Activated naive CD4-positive, alpha-beta T cell treated with anti-CD3 and anti-CD28 coated beads for 36 hours (primary cell): ENCODE results near the gene NRROS. TPM values are rescaled to one million over a fixed set of nuclear protein-coding genes. Genes with fewer than 3 reads are reported as not detected.

Experiments used
- CTCF ChIA-PET: fragments of 350-600 bp; sonication (Branson Sonifier 250); formaldehyde crosslinking; loops from one replicate; lab custom pipeline; 2021; ENCODE audit warnings: antibody characterized with exemption; lab: Charles Lee
- DNase-seq: peaks from one replicate; pipeline ENCODE4 v3.0.0-alpha.2; 2020
- H3K27ac Mint-ChIP-seq: one replicate; pipeline ENCODE4 v1.8.0; 2021; ENCODE audit warnings: mild to moderate bottlenecking, mixed read lengths
- H3K27me3 Mint-ChIP-seq: one replicate; pipeline ENCODE4 v1.8.0; 2021; ENCODE audit warnings: low read depth, mixed read lengths
- H3K36me3 Mint-ChIP-seq: one replicate; pipeline ENCODE4 v1.8.0; 2021; ENCODE audit warnings: low read depth, mixed read lengths
- H3K4me1 Mint-ChIP-seq: one replicate; pipeline ENCODE4 v1.8.0; 2021; ENCODE audit warnings: low read depth, mixed read lengths
- H3K4me3 Mint-ChIP-seq: one replicate; pipeline ENCODE4 v1.8.0; 2021; ENCODE audit warnings: mild to moderate bottlenecking, moderate library complexity, mixed read lengths
- H3K9me3 Mint-ChIP-seq: one replicate; pipeline ENCODE4 v1.8.0; 2021; ENCODE audit warnings: mixed read lengths
- intact Hi-C: fragments of 100-400 bp; cut with micrococcal nuclease; formaldehyde crosslinking; loops from one replicate; pipeline ENCODE4 v1.15.1; 2023
- total RNA-seq, 2 experiments: library from RNA; stranded (reverse); gene quantifications; one replicate each; pipeline ENCODE4 v1.2.3, GENCODE V29; 2021

NRROS gene
- total RNA-seq, 2 experiments from 2014 or later, result 8.1 to 9.2 TPM

DNA sequence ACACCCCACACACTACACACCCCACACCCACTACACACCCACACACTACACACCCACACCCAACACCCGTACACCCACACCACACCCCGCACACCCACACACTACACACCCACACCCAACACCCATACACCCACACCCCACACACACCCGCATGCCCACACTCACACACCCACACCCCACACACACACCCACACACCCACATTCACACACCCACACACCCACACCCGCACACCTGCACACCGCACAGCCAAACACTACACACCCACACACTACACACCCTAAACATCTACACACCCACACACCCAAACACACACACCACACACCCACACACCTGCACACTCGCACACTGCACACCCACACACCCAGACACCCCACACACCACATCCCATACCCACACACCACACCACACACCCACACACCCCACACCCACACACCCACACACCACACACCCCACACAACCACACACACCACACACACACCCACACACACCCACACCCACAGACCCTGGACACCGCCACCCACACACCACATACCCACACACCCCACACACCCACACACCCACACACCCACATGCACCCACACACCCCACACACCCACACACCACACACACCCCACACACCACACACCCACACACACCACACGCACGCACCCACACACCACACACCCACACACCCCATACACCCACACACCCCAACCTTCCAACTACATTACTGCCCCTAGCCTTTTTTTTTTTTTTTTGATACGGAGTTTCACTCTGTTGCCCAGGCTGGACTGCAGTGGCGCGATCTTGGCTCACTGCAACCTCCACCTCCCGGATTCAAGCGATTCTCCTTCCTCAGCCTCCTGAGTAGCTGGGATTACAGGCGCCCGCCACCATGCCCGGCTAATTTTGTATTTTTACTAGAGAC, 55.7 kb downstream of the NRROS start:
- intact Hi-C loops, result loop anchor here (2.0 kb wide), 1 partner anchor 158 kb away; no protein-coding TSS in a partner anchor
- no peaks in the 10 kb centered on the region for H3K27me3 Mint-ChIP-seq
- H3K9me3 Mint-ChIP-seq, result no peaks in the 10 kb centered on the region
- H3K4me1 Mint-ChIP-seq, result no peaks in the 10 kb centered on the region
- H3K27ac Mint-ChIP-seq, result no peak overlapping the region
- H3K36me3 Mint-ChIP-seq, result no peaks in the 10 kb centered on the region
- CTCF ChIA-PET, result interaction anchor here (1.6 kb wide), 1 partner anchor 9 kb away, joined by 5 read pairs; no protein-coding TSS in a partner anchor
- no peak for DNase-seq
- H3K4me3 Mint-ChIP-seq, result no peak overlapping the region

DNA sequence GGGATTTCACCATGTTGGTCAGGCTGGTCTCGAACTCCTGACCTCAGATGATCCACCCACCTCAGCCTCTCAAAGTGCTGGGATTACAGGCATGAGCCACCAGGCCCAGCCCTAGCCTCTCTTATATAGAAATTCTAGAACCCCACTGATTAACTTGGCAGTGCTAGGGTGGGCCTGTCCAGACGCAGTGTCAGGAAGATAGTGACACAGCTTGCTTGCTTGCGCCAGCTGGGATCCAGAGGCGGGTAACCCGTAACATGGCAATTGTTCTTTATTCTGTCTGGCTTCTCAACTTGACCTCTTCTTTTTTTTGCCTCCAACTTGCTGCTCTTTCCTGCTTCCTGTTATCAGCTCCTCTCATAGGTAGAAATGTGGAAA, 56.3 kb downstream of the NRROS start:
- H3K27me3 Mint-ChIP-seq, result no peaks in the 10 kb centered on the region
- intact Hi-C loops, result loop anchor here (2.0 kb wide), 1 partner anchor 159 kb away; no protein-coding TSS in a partner anchor
- CTCF ChIA-PET, result interaction anchor here (0.9 to 1.6 kb wide), 2 partner anchors 10 to 87 kb away, joined by 4 to 5 read pairs; no protein-coding TSS in a partner anchor
- H3K4me3 Mint-ChIP-seq, result no peak overlapping the region
- DNase-seq, result no peak
- no peaks in the 10 kb centered on the region for H3K4me1 Mint-ChIP-seq
- H3K9me3 Mint-ChIP-seq, result no peaks in the 10 kb centered on the region
- H3K27ac Mint-ChIP-seq, result no peak overlapping the region
- no peaks in the 10 kb centered on the region for H3K36me3 Mint-ChIP-seq

- H3K4me1 Mint-ChIP-seq, result no peaks in the 10 kb centered on the region
- no peak overlapping the region for H3K4me3 Mint-ChIP-seq
- H3K36me3 Mint-ChIP-seq, result no peaks in the 10 kb centered on the region
- CTCF ChIA-PET, result interaction anchor here (0.6 to 1.6 kb wide), 3 partner anchors 9 to 327 kb away, joined by 4 to 5 read pairs (median 4); no protein-coding TSS in a partner anchor
- no peak for DNase-seq
- H3K27ac Mint-ChIP-seq, result no peak overlapping the region
- intact Hi-C loops, result no loop called here
- no peaks in the 10 kb centered on the region for H3K9me3 Mint-ChIP-seq
- no peaks in the 10 kb centered on the region for H3K27me3 Mint-ChIP-seq
Observed at GRCh38 chr3:196697270-196697669, 57.8 kb downstream of the NRROS start.

GRCh38 chr3:196699749-196700148, 60.3 kb downstream of the NRROS start:
- intact Hi-C loops, result no loop called here
- Mint-ChIP-seq H3K9me3 (no peaks in the 10 kb centered on the region), H3K27ac (no peak overlapping the region), H3K27me3 (no peaks in the 10 kb centered on the region), H3K4me3 (no peak overlapping the region), H3K4me1 (no peaks in the 10 kb centered on the region), H3K36me3 (no peaks in the 10 kb centered on the region)
- no peak for DNase-seq
- CTCF ChIA-PET, result interaction anchor here (0.6 kb wide), 1 partner anchor 12 kb away, joined by 3 read pairs; no protein-coding TSS in a partner anchor

DNA sequence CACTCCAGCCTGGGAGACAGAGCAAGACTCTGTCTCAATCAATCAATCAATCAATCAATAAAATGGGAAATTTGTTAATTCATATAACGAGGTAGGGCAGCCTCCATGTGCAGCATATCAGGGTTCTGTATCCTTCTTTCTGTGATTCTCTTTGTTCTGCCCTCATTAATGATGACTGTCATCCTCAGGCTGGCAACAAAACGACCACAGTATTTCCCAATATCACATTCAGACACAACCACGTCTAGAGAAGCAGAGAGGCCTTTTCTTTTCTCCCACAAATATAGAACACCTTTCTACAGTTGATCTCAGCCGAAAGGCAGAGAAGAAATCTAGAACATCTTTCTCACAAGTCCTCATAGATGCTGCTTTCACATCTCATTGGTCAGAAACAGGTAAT, 61.3 kb downstream of the NRROS start:
- Mint-ChIP-seq H3K4me1 (no peaks in the 10 kb centered on the region), H3K4me3 (no peak overlapping the region), H3K9me3 (no peaks in the 10 kb centered on the region), H3K36me3 (no peaks in the 10 kb centered on the region), H3K27me3 (no peaks in the 10 kb centered on the region), H3K27ac (no peak overlapping the region)
- intact Hi-C loops, result no loop called here
- CTCF ChIA-PET, result no interaction called here
- no peak for DNase-seq

GRCh38 chr3:196706327-196706726, 66.8 kb downstream of the NRROS start:
- intact Hi-C loops, result no loop called here
- Mint-ChIP-seq H3K36me3 (no peaks in the 10 kb centered on the region), H3K27ac (no peak overlapping the region), H3K4me3 (no peak overlapping the region), H3K4me1 (peaks cover 11% of the 10 kb centered on the region), H3K27me3 (no peaks in the 10 kb centered on the region), H3K9me3 (no peaks in the 10 kb centered on the region)
- DNase-seq, result no peak
- CTCF ChIA-PET, result interaction anchor here (0.6 to 0.8 kb wide), 2 partner anchors 9 to 184 kb away, joined by 3 to 4 read pairs; no protein-coding TSS in a partner anchor

GRCh38 chr3:196706731-196707130, 67.2 kb downstream of the NRROS start:
- CTCF ChIA-PET, result interaction anchor here (0.8 kb wide), 1 partner anchor 10 kb away, joined by 4 read pairs; no protein-coding TSS in a partner anchor
- Mint-ChIP-seq H3K9me3 (no peaks in the 10 kb centered on the region), H3K4me1 (peaks cover 15% of the 10 kb centered on the region), H3K4me3 (no peak overlapping the region), H3K36me3 (no peaks in the 10 kb centered on the region), H3K27ac (no peak overlapping the region), H3K27me3 (no peaks in the 10 kb centered on the region)
- intact Hi-C loops, result no loop called here
- no peak for DNase-seq

- CTCF ChIA-PET, result interaction anchor here (1.1 to 1.5 kb wide), 2 partner anchors 23 to 98 kb away, joined by 3 to 5 read pairs; no protein-coding TSS in a partner anchor
- no peaks in the 10 kb centered on the region for H3K36me3 Mint-ChIP-seq
- no peaks in the 10 kb centered on the region for H3K9me3 Mint-ChIP-seq
- H3K4me3 Mint-ChIP-seq, result no peak overlapping the region
- peaks cover 16% of the 10 kb centered on the region for H3K4me1 Mint-ChIP-seq
- DNase-seq, result no peak
- no peak overlapping the region for H3K27ac Mint-ChIP-seq
- H3K27me3 Mint-ChIP-seq, result no peaks in the 10 kb centered on the region
- intact Hi-C loops, result no loop called here
Observed at GRCh38 chr3:196707566-196707965, 68.1 kb downstream of the NRROS start.

- no peaks in the 10 kb centered on the region for H3K9me3 Mint-ChIP-seq
- H3K27me3 Mint-ChIP-seq, result no peaks in the 10 kb centered on the region
- no peak overlapping the region for H3K4me3 Mint-ChIP-seq
- peaks cover 22% of the 10 kb centered on the region for H3K4me1 Mint-ChIP-seq
- intact Hi-C loops, result no loop called here
- CTCF ChIA-PET, result interaction anchor here (1.1 to 1.5 kb wide), 2 partner anchors 24 to 99 kb away, joined by 3 to 5 read pairs; no protein-coding TSS in a partner anchor
- no peaks in the 10 kb centered on the region for H3K36me3 Mint-ChIP-seq
- DNase-seq, result no peak
- no peak overlapping the region for H3K27ac Mint-ChIP-seq
Observed at GRCh38 chr3:196708467-196708866, 69.0 kb downstream of the NRROS start.

Other genes starting within 250 kb of the NRROS start
- 10 to 100 TPM; 54.2 to 62.5 TPM for gene UBXN7, start 207.3 kb upstream of the NRROS start, total RNA-seq
- gene RNF168, start 135.9 kb upstream of the NRROS start, total RNA-seq, result 10 to 100 TPM; 28.9 to 29.1 TPM
- not detected for gene SMCO1, start 124.3 kb upstream of the NRROS start, total RNA-seq
- 10 to 100 TPM; 14.3 to 15.8 TPM for gene WDR53, start 71.1 kb upstream of the NRROS start, total RNA-seq
- 10 to 100 TPM; 11.8 to 12.8 TPM for gene FBXO45, start 71.0 kb upstream of the NRROS start, total RNA-seq
- gene CEP19, start 72.6 kb downstream of the NRROS start, total RNA-seq, result 1 to 10 TPM; 3.1 to 4.4 TPM
- gene PIGX, start 72.7 kb downstream of the NRROS start, total RNA-seq, result 10 to 100 TPM; 30.7 to 32.8 TPM
- 10 to 100 TPM; 66.6 to 68.4 TPM for gene PAK2, start 100.2 kb downstream of the NRROS start, total RNA-seq
- gene SENP5, start 228.2 kb downstream of the NRROS start, total RNA-seq, result 10 to 100 TPM; 24.1 to 24.4 TPM